ENCODE data around the gene SLC16A9.

- TF ChIP-seq EZH2 (IDR thresholded peaks at IDR 0.05; ENCODE audit: borderline replicate concordance, low read length) (no peak), CTCF (IDR thresholded peaks at IDR 0.05; ENCODE audit: low read length) (no peak)
Observed at GRCh38 chr10:59606551-59606961, 103.1 kb downstream of the SLC16A9 start.
